ENCODE results near the gene CENPB.

CENPB gene

GRCh38 chr20:3800256-3800877, 13.8 kb upstream of the CENPB start:
- TF ChIP-seq CREB1 (IDR thresholded peaks at IDR 0.05; ENCODE audit: low read depth) (no peak), FOXM1 (IDR thresholded peaks at IDR 0.05; ENCODE audit: borderline replicate concordance, low read depth) (no peak), TEAD4 (IDR thresholded peaks at IDR 0.05) (no peak), REST (IDR thresholded peaks at IDR 0.05; ENCODE audit: low read depth) (no peak), NFIC (IDR thresholded peaks at IDR 0.05) (no peak), USF1 (IDR thresholded peaks at IDR 0.05) (no peak), EGR1 (IDR thresholded peaks at IDR 0.05) (no peak), ZBTB7A (IDR thresholded peaks at IDR 0.05; ENCODE audit: low read depth) (no peak), TAF1 (IDR thresholded peaks at IDR 0.05; ENCODE audit: low read depth) (no peak), RAD21 (IDR thresholded peaks at IDR 0.05; ENCODE audit: low read depth) (no peak), EP300 (IDR thresholded peaks at IDR 0.05; ENCODE audit: borderline replicate concordance) (no peak), TCF12 (IDR thresholded peaks at IDR 0.05; ENCODE audit: low read depth) (no peak), YY1 (IDR thresholded peaks at IDR 0.05; ENCODE audit: low read depth) (no peak), CEBPB (IDR thresholded peaks at IDR 0.05) (no peak)
- TF ChIP-seq, protein P1, sequence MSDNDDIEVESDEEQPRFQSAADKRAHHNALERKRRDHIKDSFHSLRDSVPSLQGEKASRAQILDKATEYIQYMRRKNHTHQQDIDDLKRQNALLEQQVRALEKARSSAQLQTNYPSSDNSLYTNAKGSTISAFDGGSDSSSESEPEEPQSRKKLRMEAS (IDR thresholded peaks at IDR 0.05) = no peak

- TF ChIP-seq TAF1 (IDR thresholded peaks at IDR 0.05; ENCODE audit: low read depth) (no peak), TEAD4 (IDR thresholded peaks at IDR 0.05) (no peak), FOXM1 (IDR thresholded peaks at IDR 0.05; ENCODE audit: borderline replicate concordance, low read depth) (no peak), REST (IDR thresholded peaks at IDR 0.05; ENCODE audit: low read depth) (no peak), USF1 (IDR thresholded peaks at IDR 0.05) (no peak), NFIC (IDR thresholded peaks at IDR 0.05) (no peak), TCF12 (IDR thresholded peaks at IDR 0.05; ENCODE audit: low read depth) (no peak), CREB1 (IDR thresholded peaks at IDR 0.05; ENCODE audit: low read depth) (no peak), ZBTB7A (IDR thresholded peaks at IDR 0.05; ENCODE audit: low read depth) (no peak), EGR1 (IDR thresholded peaks at IDR 0.05) (no peak), EP300 (IDR thresholded peaks at IDR 0.05; ENCODE audit: borderline replicate concordance) (no peak), CEBPB (IDR thresholded peaks at IDR 0.05) (no peak), YY1 (IDR thresholded peaks at IDR 0.05; ENCODE audit: low read depth) (no peak), RAD21 (IDR thresholded peaks at IDR 0.05; ENCODE audit: low read depth) (no peak)
- TF ChIP-seq, protein P1 (IDR thresholded peaks at IDR 0.05) = no peak
These were observed 12.3 kb upstream of the CENPB start for GRCh38 chr20:3798908-3799248.

- no peak for TF ChIP-seq TEAD4 (IDR thresholded peaks at IDR 0.05)
- no peak for TF ChIP-seq NFIC (IDR thresholded peaks at IDR 0.05)
- TF ChIP-seq RAD21 (IDR thresholded peaks at IDR 0.05; ENCODE audit: low read depth) = no peak
These were observed 11.8 kb upstream of the CENPB start for GRCh38 chr20:3798373-3798768.

DNA sequence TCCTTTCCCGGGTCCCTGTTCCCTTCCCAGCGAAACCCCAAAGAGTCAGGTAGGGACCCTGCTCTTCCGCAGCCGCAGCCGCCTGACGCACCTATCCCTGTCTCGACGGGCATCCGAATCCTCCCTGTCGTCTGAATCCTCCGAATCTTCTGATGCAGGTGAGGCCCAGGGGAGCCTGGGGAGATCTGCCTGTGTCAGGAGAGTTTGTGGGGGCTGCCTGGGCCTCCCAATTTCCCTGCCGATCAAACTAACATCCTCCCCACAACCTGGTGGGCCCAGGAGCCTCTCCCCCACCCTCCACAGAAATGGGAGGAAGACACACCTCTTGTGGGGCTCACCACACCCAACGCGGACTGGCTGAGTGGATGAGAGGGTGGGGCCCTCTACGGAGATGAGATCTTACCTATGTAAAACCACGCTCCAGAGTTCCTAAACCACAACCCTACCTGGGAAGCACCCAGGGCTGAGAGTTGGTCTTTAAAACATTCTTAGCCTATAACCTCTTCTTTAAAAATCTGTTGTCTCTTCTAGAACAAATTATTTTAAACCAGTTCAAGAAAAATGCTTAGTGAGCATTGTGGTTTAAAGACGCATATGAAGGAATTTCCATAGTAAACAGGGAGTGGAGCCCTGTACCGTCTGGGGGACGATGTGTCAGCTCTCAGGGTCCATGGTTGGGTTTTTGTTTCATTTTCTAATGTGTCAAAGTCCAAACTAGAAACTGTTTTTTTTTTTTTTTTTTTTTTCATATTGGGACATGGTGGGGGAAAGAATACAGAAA, 11.2 kb upstream of the CENPB start:
- no peak for TF ChIP-seq USF1 (IDR thresholded peaks at IDR 0.05)
- no peak for TF ChIP-seq TAF1 (IDR thresholded peaks at IDR 0.05; ENCODE audit: low read depth)
- TF ChIP-seq TEAD4 (IDR thresholded peaks at IDR 0.05) = no peak
- TF ChIP-seq CEBPB (IDR thresholded peaks at IDR 0.05) = no peak
- no peak for TF ChIP-seq YY1 (IDR thresholded peaks at IDR 0.05; ENCODE audit: low read depth)
- no peak for TF ChIP-seq EGR1 (IDR thresholded peaks at IDR 0.05)
- TF ChIP-seq RAD21 (IDR thresholded peaks at IDR 0.05; ENCODE audit: low read depth) = no peak
- TF ChIP-seq, protein P1 (IDR thresholded peaks at IDR 0.05) = no peak
- no peak for TF ChIP-seq REST (IDR thresholded peaks at IDR 0.05; ENCODE audit: low read depth)
- TF ChIP-seq TCF12 (IDR thresholded peaks at IDR 0.05; ENCODE audit: low read depth) = no peak
- TF ChIP-seq NFIC (IDR thresholded peaks at IDR 0.05) = no peak
- no peak for TF ChIP-seq FOXM1 (IDR thresholded peaks at IDR 0.05; ENCODE audit: borderline replicate concordance, low read depth)
- TF ChIP-seq ZBTB7A (IDR thresholded peaks at IDR 0.05; ENCODE audit: low read depth) = no peak
- TF ChIP-seq EP300 (IDR thresholded peaks at IDR 0.05; ENCODE audit: borderline replicate concordance) = no peak
- no peak for TF ChIP-seq CREB1 (IDR thresholded peaks at IDR 0.05; ENCODE audit: low read depth)
